HG03378 (cell line): ENCODE measurements around the gene FRA10AC1.

Experiments
- ATAC-seq: cut with Tn5 transposase; IDR thresholded peaks from one replicate; pipeline ENCODE4 v1.9.1; 2021; ENCODE audit warnings: mild to moderate bottlenecking, moderate library complexity; ENCODE audit not compliant: unreplicated experiment

Gene FRA10AC1

GRCh38 chr10:93702210-93703001 lies at the start of gene FRA10AC1:
Gene FRA10AC1 (minus strand): TSS chr10:93702592. CDS start chr10:93700106, 2,486 bp downstream.
- peak; percentile 67 for ATAC-seq

DNA sequence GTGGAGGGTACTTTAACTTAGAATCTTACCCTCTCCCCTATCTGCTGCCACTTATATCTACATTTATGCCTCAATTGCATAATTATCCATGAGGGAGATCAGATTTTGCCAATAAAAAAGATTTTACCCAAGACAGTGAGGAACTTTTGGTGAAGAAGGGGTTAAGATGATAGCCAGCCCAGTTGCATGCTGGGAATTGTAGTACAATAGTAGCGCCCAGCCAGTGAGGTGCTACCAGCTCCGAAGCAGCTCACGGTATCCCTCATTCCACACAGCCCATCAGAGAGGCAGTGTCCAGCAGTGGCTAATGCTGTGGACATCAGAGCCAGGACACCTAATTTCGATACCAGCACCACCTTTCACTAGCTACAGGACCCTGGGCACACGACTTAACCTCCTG lies 49.4 kb upstream of the FRA10AC1 start:
- ATAC-seq = no peak

GRCh38 chr10:93751124-93751523 lies 48.7 kb upstream of the FRA10AC1 start:
- ATAC-seq = no peak

- no peak for ATAC-seq
Measured at GRCh38 chr10:93749218-93749799, 46.9 kb upstream of the FRA10AC1 start.

DNA sequence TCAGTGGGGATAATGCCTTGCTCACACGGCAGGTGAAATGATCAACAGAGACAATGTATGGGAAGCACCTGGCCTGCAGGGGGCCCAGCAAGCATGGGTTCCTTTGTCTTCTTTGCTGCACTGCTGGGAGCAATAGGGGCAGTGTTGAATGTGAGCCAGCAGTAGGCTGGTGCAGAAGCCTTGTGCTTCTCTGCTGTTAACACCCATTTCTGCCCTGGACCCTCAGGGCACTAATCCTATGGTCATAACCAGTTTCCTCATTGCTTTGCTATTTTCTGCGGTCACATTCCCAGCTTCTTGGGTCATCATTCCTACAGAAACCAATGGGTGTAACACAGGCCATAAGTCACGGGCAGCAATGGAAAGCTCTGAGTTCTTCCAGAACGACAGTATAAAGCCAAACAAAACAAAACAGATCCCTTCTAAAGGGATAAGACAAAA lies 44.5 kb upstream of the FRA10AC1 start:
- no peak for ATAC-seq

DNA sequence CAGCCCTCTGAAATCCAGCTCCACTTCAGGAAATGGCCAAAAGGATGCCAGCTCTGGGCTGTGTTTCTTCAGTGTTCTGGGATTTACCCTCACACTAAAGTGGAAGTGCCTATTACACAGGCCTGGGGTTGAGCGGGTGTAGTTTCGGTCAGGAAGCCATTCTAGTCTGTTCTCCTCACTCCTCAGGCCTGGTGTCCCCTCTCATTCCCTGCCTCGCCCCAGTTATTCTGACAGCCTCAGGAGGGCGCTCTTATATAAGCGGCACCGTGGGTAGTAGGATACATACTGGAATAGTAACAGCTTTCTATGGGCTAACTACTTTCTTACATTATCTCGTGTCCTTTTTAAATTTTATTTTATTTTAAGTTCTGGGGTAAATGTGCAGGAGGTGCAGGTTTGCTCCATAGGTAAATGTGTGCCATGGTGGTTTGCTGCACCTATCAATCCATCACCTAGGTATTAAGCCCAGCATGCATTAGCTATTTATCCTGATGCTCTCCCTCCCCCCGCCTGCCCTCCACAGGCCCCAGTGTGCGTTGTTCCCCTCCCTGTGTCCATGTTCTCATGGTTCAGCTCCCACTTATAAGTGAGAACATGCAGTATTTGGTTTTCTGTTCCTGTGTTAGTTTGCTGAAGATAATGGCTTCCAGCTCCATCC lies 43.1 kb upstream of the FRA10AC1 start:
- ATAC-seq = no peak

- ATAC-seq = peak; percentile 90
Measured at GRCh38 chr10:93742633-93743349, 40.4 kb upstream of the FRA10AC1 start.

- no peak for ATAC-seq
Measured at GRCh38 chr10:93741367-93741766, 39.0 kb upstream of the FRA10AC1 start.

DNA sequence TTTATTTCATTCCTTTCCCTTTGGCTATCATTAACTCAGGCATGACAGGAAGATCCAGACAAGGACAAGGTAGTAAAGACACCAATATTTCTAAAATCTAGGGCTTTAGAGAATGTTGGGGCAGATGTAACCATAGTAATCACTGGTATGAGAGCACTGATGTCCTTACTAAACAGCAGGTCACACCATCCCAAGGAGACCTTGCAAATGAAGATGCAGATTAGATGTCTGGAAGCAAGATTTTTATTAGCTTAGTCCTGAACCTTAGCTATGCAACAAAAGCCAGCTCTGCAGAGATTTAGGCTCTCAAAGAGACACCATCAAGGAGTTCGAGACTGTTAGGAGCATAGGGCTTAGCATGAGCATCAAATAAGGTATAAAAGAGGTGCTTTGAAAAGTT lies 23.6 kb upstream of the FRA10AC1 start:
- ATAC-seq = no peak

DNA sequence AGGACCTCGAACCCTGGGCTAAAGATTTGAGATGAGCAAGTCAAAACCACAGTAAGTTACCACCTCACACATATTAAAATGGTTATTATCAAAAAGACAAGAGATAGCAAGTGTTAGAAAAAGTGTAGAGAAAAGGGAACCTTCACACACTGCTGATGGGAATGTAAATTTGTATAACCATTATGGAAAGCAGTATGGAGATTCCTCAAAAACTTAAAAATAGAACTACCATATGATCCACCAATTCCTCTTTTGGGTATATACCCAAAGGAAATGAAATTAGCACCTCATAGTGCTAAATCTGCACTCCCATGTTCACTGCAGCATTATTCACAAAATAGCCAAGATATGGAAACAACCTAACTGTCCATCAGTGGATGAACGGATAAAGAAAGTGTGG lies 20.8 kb upstream of the FRA10AC1 start:
- ATAC-seq = no peak

DNA sequence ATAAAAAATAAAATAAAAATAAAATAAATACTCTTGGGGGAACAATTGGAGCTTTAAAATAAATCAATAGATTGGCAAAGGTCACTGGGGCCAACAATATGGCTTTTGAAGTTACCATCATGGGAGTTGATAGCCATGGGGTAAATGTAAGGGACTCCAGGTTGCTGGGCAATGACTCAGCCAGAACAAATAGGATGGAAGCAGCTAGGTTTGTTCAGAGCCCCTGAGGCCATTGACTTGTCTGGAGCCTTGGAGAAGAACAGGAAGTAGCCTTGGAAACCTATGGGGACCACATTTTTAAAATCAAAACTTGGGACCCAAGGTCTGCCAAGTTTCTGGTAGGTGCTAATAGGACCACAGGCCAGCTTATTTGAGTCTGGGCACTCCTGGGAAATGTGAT lies 20.2 kb upstream of the FRA10AC1 start:
- no peak for ATAC-seq

DNA sequence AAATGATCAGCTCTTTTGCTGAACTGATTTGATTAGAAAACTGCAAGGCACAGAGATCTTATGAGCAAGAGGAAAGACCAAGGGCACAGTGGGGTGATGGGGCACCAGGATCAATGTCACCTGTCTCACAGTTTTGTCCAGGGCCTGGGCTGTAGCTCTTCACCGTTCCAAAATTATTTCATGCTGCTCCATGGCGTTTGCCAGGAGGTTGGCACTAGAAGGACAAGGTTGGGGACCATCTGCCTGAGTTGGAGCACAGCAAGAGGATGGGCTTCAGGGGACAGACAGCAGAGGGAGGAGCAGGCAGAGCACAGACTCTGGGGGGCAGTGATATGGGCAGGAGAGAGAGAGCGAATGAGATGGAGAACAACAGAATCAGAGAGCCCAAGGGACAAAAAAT lies 17.5 kb upstream of the FRA10AC1 start:
- ATAC-seq = no peak

DNA sequence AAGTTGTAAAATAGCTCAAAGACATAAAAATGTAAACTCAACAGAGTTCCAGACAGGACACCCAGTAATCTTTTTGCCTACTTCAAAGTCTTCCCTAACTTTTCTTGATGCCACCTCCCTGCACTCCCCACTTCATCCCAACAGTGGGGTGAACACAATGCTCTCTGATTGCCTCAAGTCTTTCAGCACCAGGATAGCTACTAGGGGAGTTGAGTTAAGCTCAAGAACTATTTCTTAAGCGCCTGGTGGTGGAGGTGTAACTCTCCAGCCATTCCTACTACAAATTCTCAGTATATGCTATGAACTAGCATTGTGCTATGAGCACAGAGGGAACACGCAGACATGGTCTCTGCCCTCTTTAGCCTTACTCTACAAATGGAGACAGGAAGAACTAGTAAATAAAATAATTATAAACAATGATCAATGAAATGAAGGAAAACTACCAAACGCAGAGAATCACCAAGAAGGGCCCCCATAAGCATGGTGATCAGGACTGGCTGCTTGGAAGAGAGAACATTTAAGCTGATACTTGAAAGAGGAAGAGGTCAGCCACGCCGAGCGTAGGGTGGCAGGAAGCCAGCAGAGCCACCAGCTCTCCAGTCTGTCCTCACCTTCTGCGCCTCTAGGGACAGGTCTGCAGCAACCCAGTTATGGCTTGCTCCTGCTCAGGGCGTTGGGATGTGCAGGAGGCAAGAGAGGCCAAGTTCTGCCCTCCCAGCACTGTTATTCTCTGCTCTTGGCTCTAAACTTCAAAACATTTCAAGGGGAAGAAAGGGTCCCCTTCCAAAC lies 16.7 kb upstream of the FRA10AC1 start:
- ATAC-seq = peak; percentile 43

GRCh38 chr10:93716766-93717165 lies 14.4 kb upstream of the FRA10AC1 start:
- ATAC-seq = no peak

GRCh38 chr10:93715345-93715744 lies 13.0 kb upstream of the FRA10AC1 start:
- peak; percentile 92 for ATAC-seq

DNA sequence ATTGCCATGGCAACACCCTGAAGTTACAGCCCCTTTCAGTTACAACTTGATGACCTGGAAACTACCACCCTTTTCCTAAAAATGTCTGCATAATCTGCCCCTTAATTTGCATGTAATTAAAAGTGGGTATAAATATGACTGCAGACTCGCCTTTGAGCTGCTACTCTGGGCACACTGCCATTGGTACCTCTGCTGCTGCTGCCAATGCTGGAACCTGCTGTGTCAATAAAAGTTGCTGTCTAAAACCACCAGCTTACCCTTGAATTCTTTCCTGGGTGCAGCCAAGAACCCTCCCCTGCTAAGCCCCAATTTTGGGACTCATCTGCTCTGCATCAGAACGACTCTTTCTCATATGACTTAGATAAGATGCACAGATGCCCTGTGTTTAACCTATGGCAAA lies 10.2 kb upstream of the FRA10AC1 start:
- no peak for ATAC-seq

GRCh38 chr10:93711891-93712290 lies 9.5 kb upstream of the FRA10AC1 start:
- ATAC-seq = no peak

DNA sequence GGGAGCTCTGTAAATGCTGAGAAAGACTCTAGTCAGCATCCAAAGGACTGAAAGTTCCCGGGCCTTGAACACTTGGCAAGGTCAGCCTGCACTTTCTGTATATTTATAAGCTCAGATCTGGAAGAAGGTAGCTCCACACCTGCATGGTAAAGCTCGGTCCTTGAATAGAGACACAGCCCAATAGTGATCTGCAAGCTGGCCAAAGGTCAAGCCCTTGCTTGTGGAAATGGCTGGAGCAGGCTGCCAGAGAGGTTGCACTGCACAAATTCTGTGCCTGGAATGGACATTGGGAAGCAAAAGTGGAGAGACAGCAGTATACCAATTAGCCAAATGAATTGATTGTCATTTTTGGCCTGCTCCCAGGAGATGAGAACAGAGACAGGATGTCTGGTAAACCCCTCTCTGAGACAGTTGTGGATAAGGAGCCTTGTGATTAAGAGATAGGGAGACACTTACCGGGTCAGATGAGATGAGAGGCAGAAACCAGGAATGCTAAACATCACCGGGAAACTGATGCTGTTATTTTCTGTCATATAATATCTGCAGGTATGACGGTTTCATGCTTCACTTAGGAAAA lies 8.0 kb upstream of the FRA10AC1 start:
- ATAC-seq = no peak

DNA sequence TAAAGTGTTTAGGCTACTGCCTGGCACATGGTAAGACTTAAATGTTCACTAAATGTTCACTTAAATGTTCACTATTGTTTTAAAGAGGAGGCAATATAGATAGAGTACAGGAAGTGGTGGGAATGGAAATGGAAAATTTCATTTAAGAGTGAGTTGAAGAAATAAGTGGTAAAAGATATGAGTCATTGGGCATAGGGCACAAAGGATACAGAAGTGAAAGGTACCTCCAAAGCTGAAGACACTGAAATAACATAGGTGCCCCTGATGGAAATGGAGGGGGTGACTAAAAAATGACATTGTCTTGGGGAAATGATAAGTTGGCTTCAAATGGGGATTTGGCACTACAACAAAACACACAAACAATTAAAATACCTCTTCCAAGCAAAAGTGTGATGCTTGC lies 5.2 kb upstream of the FRA10AC1 start:
- no peak for ATAC-seq

DNA sequence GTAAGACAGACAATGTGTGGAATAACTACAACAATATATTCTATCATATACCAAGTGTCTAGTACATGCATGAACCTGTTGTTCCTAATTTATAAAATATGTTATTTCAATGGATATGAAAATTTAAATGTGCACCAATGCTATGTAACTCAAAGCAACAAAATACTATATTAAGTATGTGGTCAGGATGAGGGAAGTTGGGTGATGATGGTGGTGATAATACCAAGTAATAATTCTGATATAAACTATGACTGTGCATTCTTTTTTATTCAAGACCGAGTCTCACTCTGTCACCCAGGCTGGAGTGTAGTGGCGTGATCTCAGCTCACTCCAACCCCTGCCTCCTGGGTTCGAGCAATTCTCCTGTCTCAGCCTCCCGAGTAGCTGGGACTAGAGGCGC lies 2.1 kb upstream of the FRA10AC1 start:
- ATAC-seq = no peak
